GM10248 (cell line): Measurements from ENCODE around the gene HAGHL.

Source experiments
- CTCF ChIA-PET: fragments of 300-600 bp; sonication (Branson Sonifier 250); formaldehyde crosslinking; extraction: SDS; loops from one replicate; lab custom pipeline; 2021; ENCODE audit warnings: antibody characterized with exemption; lab: Yijun Ruan, JAX
- POLR2A ChIA-PET: fragments of 350-650 bp; sonication (Branson Sonifier 250); formaldehyde crosslinking; extraction: SDS; loops from one replicate; lab custom pipeline; 2020; ENCODE audit warnings: antibody characterized with exemption; lab: Yijun Ruan, JAX
- DNase-seq: peaks from one replicate; pipeline ENCODE4 v3.0.0; 2012; ENCODE audit errors: extremely low spot score
- TF ChIP-seq, protein P1 (sequence below): IDR thresholded peaks from 2 replicates; pipeline ENCODE4 v1.5.1; 2012; ENCODE audit warnings: mild to moderate bottlenecking, low read depth; ENCODE audit errors: extremely low read depth, missing control alignments, control extremely low read depth

HAGHL gene

DNA sequence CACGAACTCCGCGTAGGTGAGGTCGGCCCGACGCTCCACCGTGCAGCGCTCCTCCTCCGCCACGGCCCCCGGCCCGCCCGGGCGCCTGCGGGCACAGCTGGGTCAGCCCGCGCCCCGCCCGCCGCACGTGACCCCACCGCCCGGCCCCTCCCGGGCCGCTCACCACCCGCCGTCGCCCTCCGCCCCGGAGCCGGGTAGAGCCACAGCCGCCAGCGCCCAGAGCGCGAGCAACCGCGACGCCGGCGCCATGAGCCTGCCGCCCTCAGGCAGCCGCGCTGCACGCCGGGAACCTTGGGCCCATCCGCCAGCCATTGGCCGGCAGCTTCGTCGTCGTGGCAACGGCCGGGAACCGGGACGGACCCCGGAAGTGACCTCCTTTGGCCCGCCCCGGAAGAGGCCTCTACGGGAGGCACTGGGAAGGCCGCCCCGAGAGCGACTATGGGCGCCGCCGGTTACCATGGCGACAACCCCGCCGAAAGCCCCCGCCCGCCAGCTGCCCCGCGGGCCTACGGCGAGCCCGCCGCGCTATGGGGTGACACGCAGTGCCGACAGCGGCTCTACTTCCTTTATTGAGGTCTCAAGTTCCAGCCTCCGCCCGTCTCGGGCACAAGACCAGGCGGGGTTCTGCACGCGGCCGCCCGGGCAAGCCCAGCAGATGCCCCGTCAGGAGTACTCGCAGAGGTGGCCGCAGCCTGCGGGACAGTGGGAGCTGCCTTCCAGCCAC is 42.7 kb upstream of the HAGHL start, which contains the start of gene JMJD8:
Gene JMJD8, minus strand, starts transcription at position 264 of the 724 bp plus-strand sequence. Its CDS starts 15 bp downstream, at position 249.
- peak; percentile 97 for DNase-seq
- CTCF ChIA-PET, result interaction anchor here (1.2 kb wide), 2 partner anchors 9 to 12 kb away, joined by 3 to 4 read pairs; partner anchors contain the start of gene RHBDL1
- POLR2A ChIA-PET, result interaction anchor here (0.9 kb wide), 1 partner anchor 36 kb away, joined by 3 read pairs; no protein-coding TSS in a partner anchor
- TF ChIP-seq, protein P1, sequence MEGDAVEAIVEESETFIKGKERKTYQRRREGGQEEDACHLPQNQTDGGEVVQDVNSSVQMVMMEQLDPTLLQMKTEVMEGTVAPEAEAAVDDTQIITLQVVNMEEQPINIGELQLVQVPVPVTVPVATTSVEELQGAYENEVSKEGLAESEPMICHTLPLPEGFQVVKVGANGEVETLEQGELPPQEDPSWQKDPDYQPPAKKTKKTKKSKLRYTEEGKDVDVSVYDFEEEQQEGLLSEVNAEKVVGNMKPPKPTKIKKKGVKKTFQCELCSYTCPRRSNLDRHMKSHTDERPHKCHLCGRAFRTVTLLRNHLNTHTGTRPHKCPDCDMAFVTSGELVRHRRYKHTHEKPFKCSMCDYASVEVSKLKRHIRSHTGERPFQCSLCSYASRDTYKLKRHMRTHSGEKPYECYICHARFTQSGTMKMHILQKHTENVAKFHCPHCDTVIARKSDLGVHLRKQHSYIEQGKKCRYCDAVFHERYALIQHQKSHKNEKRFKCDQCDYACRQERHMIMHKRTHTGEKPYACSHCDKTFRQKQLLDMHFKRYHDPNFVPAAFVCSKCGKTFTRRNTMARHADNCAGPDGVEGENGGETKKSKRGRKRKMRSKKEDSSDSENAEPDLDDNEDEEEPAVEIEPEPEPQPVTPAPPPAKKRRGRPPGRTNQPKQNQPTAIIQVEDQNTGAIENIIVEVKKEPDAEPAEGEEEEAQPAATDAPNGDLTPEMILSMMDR, result no peak

DNA sequence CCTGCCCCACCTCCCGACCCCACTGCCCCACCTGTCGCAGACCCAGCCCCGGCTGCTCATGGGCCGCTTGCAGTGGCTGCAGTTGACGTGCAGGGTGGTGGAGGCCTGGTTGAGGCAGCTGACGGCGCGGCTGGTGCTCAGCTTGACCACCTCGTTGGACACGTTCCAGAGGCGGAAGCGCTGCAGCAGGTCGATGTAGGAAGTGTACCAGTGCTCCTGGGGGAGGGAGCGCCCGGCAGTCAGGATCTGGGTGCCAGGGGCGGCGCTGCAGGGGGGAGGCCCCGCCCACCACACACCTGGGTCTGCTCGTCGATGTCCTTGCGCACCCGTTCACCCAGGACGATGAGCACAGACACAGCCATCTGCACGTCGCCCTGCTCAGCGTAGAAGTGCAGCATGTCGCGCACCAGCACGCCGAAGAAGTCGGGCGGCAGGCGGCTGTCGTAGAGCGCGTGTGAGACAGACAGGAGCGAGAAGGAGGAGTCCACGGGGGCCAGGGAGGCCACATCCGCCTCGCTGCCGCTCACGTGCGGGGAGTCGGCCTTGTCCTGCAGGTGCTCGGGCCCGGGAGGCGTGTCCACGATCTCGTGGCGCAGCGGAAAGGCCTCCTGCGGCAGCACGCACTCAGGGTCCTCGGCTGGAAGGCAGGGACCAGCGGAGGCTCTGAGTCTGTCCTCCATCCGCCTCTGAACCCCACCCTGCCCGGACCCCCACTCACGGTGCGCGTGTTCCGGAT is 41.8 kb upstream of the HAGHL start:
- ChIA-PET CTCF (interaction anchor here (1.2 to 1.8 kb wide), 3 partner anchors 9 to 17 kb away, joined by 3 to 8 read pairs (median 4); partner anchors contain the start of genes RHBDL1 and RHOT2), POLR2A (no interaction called here)
- TF ChIP-seq, protein P1, result no peak
- no peak for DNase-seq

DNA sequence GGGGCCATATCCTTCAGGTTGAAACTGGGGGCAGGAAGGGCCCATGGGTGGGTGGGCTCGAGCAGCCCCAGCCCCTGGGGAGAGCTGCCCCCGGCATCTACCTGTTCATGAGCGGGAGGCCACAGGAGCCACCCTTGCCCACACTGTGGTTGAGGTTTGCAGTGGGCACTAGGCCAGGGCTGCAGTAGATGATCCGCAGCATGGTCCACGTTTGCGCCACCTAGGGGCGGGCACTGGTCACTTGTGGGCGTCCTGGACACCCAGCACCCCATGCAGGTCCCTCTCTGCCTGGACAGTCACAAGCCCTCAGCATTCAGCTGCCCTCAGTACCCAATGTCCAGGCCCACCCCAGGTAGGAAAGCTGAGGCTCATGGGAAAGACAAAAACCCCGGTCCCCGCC is 40.9 kb upstream of the HAGHL start:
- DNase-seq, result no peak
- ChIA-PET CTCF (interaction anchor here (1.0 to 3.2 kb wide), 4 partner anchors 18 to 100 kb away, joined by 3 to 9 read pairs (median 6); partner anchors contain the start of gene RHOT2), POLR2A (interaction anchor here (0.9 kb wide), 1 partner anchor 50 kb away, joined by 3 read pairs; no protein-coding TSS in a partner anchor)
- TF ChIP-seq, protein P1, result peak; percentile 23

DNA sequence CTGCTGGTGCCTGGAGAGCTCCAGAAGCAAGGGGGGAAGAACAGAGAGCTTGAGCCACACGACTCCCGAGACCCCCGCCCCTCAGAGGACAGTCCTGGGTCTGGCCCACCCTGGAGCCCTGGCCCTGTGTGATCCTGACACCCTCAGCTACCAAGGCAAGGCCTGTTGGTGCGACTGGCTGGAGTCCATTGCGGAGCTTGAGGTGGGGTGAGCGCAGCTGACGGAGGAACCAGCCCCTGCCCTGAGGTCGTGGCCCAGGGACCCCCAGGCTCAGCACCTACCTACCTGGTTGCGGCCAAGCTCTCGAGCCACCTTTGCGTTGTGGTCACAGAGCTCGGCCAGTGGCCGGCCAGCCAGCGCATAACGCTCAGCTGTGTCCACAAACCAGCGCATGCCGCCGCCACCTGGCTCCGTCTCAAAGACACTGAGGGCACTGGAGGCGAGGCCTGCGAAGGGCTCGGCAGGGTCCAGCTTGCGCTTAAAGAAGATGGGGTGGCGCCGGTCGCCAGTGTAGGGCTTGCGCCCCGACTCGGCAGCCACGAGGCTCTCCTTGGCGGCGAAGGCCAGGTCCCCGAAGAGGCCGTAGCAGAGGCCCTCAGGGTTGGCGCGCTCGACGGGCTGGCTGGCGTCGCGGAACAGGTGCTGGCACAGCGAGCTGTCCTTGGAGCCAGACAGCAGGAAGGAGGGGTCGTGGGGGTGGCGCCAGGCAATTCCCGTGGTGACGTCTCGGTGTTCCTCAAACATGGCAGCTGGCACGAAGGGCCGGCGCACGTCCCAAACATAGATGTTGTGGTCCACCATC is 40.2 kb upstream of the HAGHL start:
- DNase-seq, result no peak
- ChIA-PET POLR2A (interaction anchor here (0.9 kb wide), 1 partner anchor 49 kb away, joined by 3 read pairs; no protein-coding TSS in a partner anchor), CTCF (interaction anchor here (1.0 to 3.2 kb wide), 6 partner anchors 19 to 99 kb away, joined by 3 to 9 read pairs (median 5); partner anchors contain the start of gene RHOT2)
- TF ChIP-seq, protein P1, result no peak

DNA sequence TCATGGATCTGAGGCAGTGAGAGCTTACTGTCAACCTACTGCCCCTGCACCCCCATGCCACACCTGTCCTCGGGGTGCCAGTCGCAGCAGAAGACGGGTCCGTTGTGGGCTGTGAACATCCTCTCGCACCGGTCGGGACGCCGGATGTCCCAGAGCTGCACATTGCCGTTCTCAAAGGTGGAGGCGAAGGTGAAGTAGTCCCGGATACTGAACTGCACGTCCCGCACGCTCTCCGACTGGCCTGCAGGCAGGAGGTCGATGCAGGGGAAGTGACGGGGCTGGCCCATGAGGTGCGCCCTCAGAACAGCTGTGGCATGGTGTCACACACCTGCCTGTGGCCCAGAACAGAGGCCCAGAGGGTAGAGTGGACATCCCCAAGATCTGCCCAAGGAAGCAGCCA is 39.4 kb upstream of the HAGHL start:
- TF ChIP-seq, protein P1, result no peak
- ChIA-PET POLR2A (no interaction called here), CTCF (interaction anchor here (1.0 to 3.2 kb wide), 3 partner anchors 32 to 98 kb away, joined by 3 to 9 read pairs (median 5); no protein-coding TSS in a partner anchor)
- no peak for DNase-seq
